Activated CD4-positive, alpha-beta memory T cell treated with anti-CD3 and anti-CD28 coated beads for 36 hours (primary cell): ENCODE data around the gene HSBP1. TPM values are rescaled to one million over a fixed set of nuclear protein-coding genes. Genes with fewer than 3 reads are reported as not detected.

Experiments used
- CTCF ChIA-PET: fragments of 350-600 bp; sonication (Branson Sonifier 250); formaldehyde crosslinking; loops from one replicate; lab custom pipeline; 2021; ENCODE audit warnings: antibody characterized with exemption, inconsistent platforms; lab: Charles Lee
- POLR2A ChIA-PET: fragments of 350-600 bp; sonication (Branson Sonifier 250); formaldehyde crosslinking; loops from one replicate; lab custom pipeline; 2021; ENCODE audit warnings: antibody characterized with exemption; lab: Charles Lee
- DNase-seq: peaks from one replicate; pipeline ENCODE4 v3.0.0-alpha.2; 2020
- H3K27ac Mint-ChIP-seq: one replicate; pipeline ENCODE4 v1.8.0; 2021; ENCODE audit warnings: mixed read lengths
- H3K27me3 Mint-ChIP-seq: one replicate; pipeline ENCODE4 v1.8.0; 2021; ENCODE audit warnings: mixed read lengths
- H3K36me3 Mint-ChIP-seq: one replicate; pipeline ENCODE4 v1.8.0; 2021; ENCODE audit warnings: mixed read lengths
- H3K4me1 Mint-ChIP-seq: one replicate; pipeline ENCODE4 v1.8.0; 2021; ENCODE audit warnings: low read depth, mixed read lengths
- H3K4me3 Mint-ChIP-seq: one replicate; pipeline ENCODE4 v1.8.0; 2021; ENCODE audit warnings: mild to moderate bottlenecking, mixed read lengths
- H3K9me3 Mint-ChIP-seq: one replicate; pipeline ENCODE4 v1.8.0; 2021; ENCODE audit warnings: mixed read lengths
- intact Hi-C: fragments of 100-400 bp; cut with micrococcal nuclease; formaldehyde crosslinking; loops from one replicate; pipeline ENCODE4 v1.15.1; 2023
- total RNA-seq, 2 experiments: library from RNA; stranded (reverse); gene quantifications; one replicate each; pipeline ENCODE4 v1.2.3, GENCODE V29; 2021

Gene HSBP1
- total RNA-seq, 2 experiments from 2014 or later, result 70.1 to 74.7 TPM

- no peak for DNase-seq
- Mint-ChIP-seq H3K36me3 (peaks cover 20% of the 10 kb centered on the region), H3K9me3 (no peaks in the 10 kb centered on the region), H3K4me1 (peaks cover 37% of the 10 kb centered on the region), H3K4me3 (no peak overlapping the region), H3K27me3 (no peaks in the 10 kb centered on the region), H3K27ac (no peak overlapping the region)
- ChIA-PET CTCF (no interaction called here), POLR2A (interaction anchor here (2.3 kb wide), 1 partner anchor 92 kb away, joined by 7 read pairs; the partner anchor contains the start of gene MLYCD)
- intact Hi-C loops, result loop anchor here (1.0 kb wide), 3 partner anchors 93 to 310 kb away; partner anchors contain the start of genes MBTPS1, MLYCD and OSGIN1
These were observed 1.0 kb upstream of the HSBP1 start for GRCh38 chr16:83806731-83807130.

GRCh38 chr16:83807327-83807709 lies 460 bp upstream of the HSBP1 start:
- CTCF ChIA-PET, result interaction anchor here (2.1 kb wide), 1 partner anchor 19 kb away, joined by 5 read pairs; no protein-coding TSS in a partner anchor
- POLR2A ChIA-PET, result interaction anchor here (2.3 kb wide), 1 partner anchor 92 kb away, joined by 7 read pairs; the partner anchor contains the start of gene MLYCD
- intact Hi-C loops, result loop anchor here (1.0 kb wide), 3 partner anchors 92 to 309 kb away; partner anchors contain the start of genes MBTPS1, MLYCD and OSGIN1
- H3K9me3 Mint-ChIP-seq, result no peaks in the 10 kb centered on the region
- no peak overlapping the region for H3K27ac Mint-ChIP-seq
- H3K4me3 Mint-ChIP-seq, result peak overlapping the region; percentile 98
- no peak for DNase-seq
- peaks cover 37% of the 10 kb centered on the region for H3K4me1 Mint-ChIP-seq
- no peaks in the 10 kb centered on the region for H3K27me3 Mint-ChIP-seq
- peaks cover 21% of the 10 kb centered on the region for H3K36me3 Mint-ChIP-seq

GRCh38 chr16:83808573-83809014 lies 816 bp downstream of the HSBP1 start:
- peaks cover 33% of the 10 kb centered on the region for H3K4me1 Mint-ChIP-seq
- H3K27me3 Mint-ChIP-seq, result no peaks in the 10 kb centered on the region
- H3K9me3 Mint-ChIP-seq, result no peaks in the 10 kb centered on the region
- peak overlapping the region; percentile 77 for H3K27ac Mint-ChIP-seq
- no peak for DNase-seq
- H3K36me3 Mint-ChIP-seq, result peaks cover 24% of the 10 kb centered on the region
- CTCF ChIA-PET, result interaction anchor here (1.4 to 2.1 kb wide), 2 partner anchors 16 to 18 kb away, joined by 3 to 5 read pairs; no protein-coding TSS in a partner anchor
- intact Hi-C loops, result no loop called here
- H3K4me3 Mint-ChIP-seq, result peak overlapping the region; percentile 98
- POLR2A ChIA-PET, result no interaction called here

GRCh38 chr16:83809092-83809491 lies 1.3 kb downstream of the HSBP1 start:
- Mint-ChIP-seq H3K36me3 (peaks cover 24% of the 10 kb centered on the region), H3K4me1 (peaks cover 33% of the 10 kb centered on the region), H3K4me3 (peak overlapping the region; percentile 98), H3K9me3 (no peaks in the 10 kb centered on the region), H3K27ac (peak overlapping the region; percentile 20), H3K27me3 (no peaks in the 10 kb centered on the region)
- no peak for DNase-seq
- ChIA-PET POLR2A (no interaction called here), CTCF (interaction anchor here (1.4 to 2.1 kb wide), 2 partner anchors 15 to 17 kb away, joined by 3 to 5 read pairs; no protein-coding TSS in a partner anchor)
- intact Hi-C loops, result no loop called here

- no peak for DNase-seq
- H3K4me3 Mint-ChIP-seq, result no peak overlapping the region
- peaks cover 33% of the 10 kb centered on the region for H3K4me1 Mint-ChIP-seq
- H3K36me3 Mint-ChIP-seq, result peaks cover 24% of the 10 kb centered on the region
- CTCF ChIA-PET, result no interaction called here
- no peaks in the 10 kb centered on the region for H3K27me3 Mint-ChIP-seq
- POLR2A ChIA-PET, result no interaction called here
- no peak overlapping the region for H3K27ac Mint-ChIP-seq
- intact Hi-C loops, result no loop called here
- H3K9me3 Mint-ChIP-seq, result no peaks in the 10 kb centered on the region
These were observed 3.1 kb downstream of the HSBP1 start for GRCh38 chr16:83810901-83811300.

- Mint-ChIP-seq H3K27me3 (no peaks in the 10 kb centered on the region), H3K36me3 (peaks cover 18% of the 10 kb centered on the region), H3K4me3 (no peak overlapping the region), H3K9me3 (no peaks in the 10 kb centered on the region), H3K27ac (no peak overlapping the region), H3K4me1 (peaks cover 20% of the 10 kb centered on the region)
- CTCF ChIA-PET, result interaction anchor here (0.9 to 1.3 kb wide), 2 partner anchors 11 to 12 kb away, joined by 3 to 7 read pairs; no protein-coding TSS in a partner anchor
- no peak for DNase-seq
- POLR2A ChIA-PET, result no interaction called here
- intact Hi-C loops, result no loop called here
These were observed 6.3 kb downstream of the HSBP1 start for GRCh38 chr16:83813823-83814658.

GRCh38 chr16:83814659-83814985 lies 6.8 kb downstream of the HSBP1 start:
- Mint-ChIP-seq H3K27me3 (no peaks in the 10 kb centered on the region), H3K27ac (no peak overlapping the region), H3K4me1 (peaks cover 16% of the 10 kb centered on the region), H3K4me3 (no peak overlapping the region), H3K9me3 (no peaks in the 10 kb centered on the region), H3K36me3 (peaks cover 15% of the 10 kb centered on the region)
- DNase-seq, result no peak
- ChIA-PET CTCF (interaction anchor here (1.3 kb wide), 1 partner anchor 12 kb away, joined by 3 read pairs; no protein-coding TSS in a partner anchor), POLR2A (no interaction called here)
- intact Hi-C loops, result no loop called here

GRCh38 chr16:83817022-83817421 lies 9.2 kb downstream of the HSBP1 start:
- Mint-ChIP-seq H3K27me3 (peaks cover under 1% of the 10 kb centered on the region), H3K9me3 (no peaks in the 10 kb centered on the region), H3K4me1 (no peaks in the 10 kb centered on the region), H3K36me3 (peaks cover 3% of the 10 kb centered on the region), H3K27ac (no peak overlapping the region), H3K4me3 (no peak overlapping the region)
- DNase-seq, result no peak
- POLR2A ChIA-PET, result no interaction called here
- CTCF ChIA-PET, result interaction anchor here (1.6 kb wide), 1 partner anchor 10 kb away, joined by 4 read pairs; no protein-coding TSS in a partner anchor
- intact Hi-C loops, result no loop called here

GRCh38 chr16:83818276-83818675 lies 10.5 kb downstream of the HSBP1 start:
- Mint-ChIP-seq H3K4me3 (no peak overlapping the region), H3K9me3 (no peaks in the 10 kb centered on the region), H3K4me1 (no peaks in the 10 kb centered on the region), H3K27me3 (peaks cover 6% of the 10 kb centered on the region), H3K36me3 (no peaks in the 10 kb centered on the region), H3K27ac (no peak overlapping the region)
- intact Hi-C loops, result no loop called here
- POLR2A ChIA-PET, result no interaction called here
- no peak for DNase-seq
- CTCF ChIA-PET, result no interaction called here

GRCh38 chr16:83819361-83819760 lies 11.6 kb downstream of the HSBP1 start:
- H3K4me1 Mint-ChIP-seq, result no peaks in the 10 kb centered on the region
- no peak overlapping the region for H3K27ac Mint-ChIP-seq
- H3K36me3 Mint-ChIP-seq, result no peaks in the 10 kb centered on the region
- intact Hi-C loops, result no loop called here
- no peak overlapping the region for H3K4me3 Mint-ChIP-seq
- H3K27me3 Mint-ChIP-seq, result peaks cover 6% of the 10 kb centered on the region
- CTCF ChIA-PET, result interaction anchor here (1.0 kb wide), 1 partner anchor 80 kb away, joined by 3 read pairs; the partner anchor contains the start of gene MLYCD
- H3K9me3 Mint-ChIP-seq, result no peaks in the 10 kb centered on the region
- no peak for DNase-seq
- POLR2A ChIA-PET, result no interaction called here

- H3K9me3 Mint-ChIP-seq, result no peaks in the 10 kb centered on the region
- H3K4me3 Mint-ChIP-seq, result no peak overlapping the region
- intact Hi-C loops, result loop anchor here (1.0 to 5.0 kb wide), 4 partner anchors 71 to 361 kb away; partner anchors contain the start of genes MLYCD, OSGIN1 and TAF1C
- POLR2A ChIA-PET, result no interaction called here
- H3K36me3 Mint-ChIP-seq, result no peaks in the 10 kb centered on the region
- H3K27ac Mint-ChIP-seq, result no peak overlapping the region
- peaks cover 6% of the 10 kb centered on the region for H3K27me3 Mint-ChIP-seq
- CTCF ChIA-PET, result interaction anchor here (0.6 to 1.5 kb wide), 22 partner anchors 9 to 241 kb away, joined by 3 to 9 read pairs (median 4); partner anchors contain the start of genes HSBP1 and MLYCD
- H3K4me1 Mint-ChIP-seq, result peaks cover 2% of the 10 kb centered on the region
- peak; percentile 87 for DNase-seq
These were observed 18.6 kb downstream of the HSBP1 start for GRCh38 chr16:83826146-83826913.
